ENCODE results near the gene IFT25. TPM values are rescaled to one million over a fixed set of nuclear protein-coding genes. Genes with fewer than 3 reads are reported as not detected.
"Not testable (repeated sequence)": the region's sequence is repeated elsewhere in the genome, so short reads cannot be mapped to it uniquely, and the experiment has no call there.

IFT25 gene
- total and polyA plus RNA-seq, 8 donors: 22.3 to 65.4 (median 51.9) TPM

GRCh38 chr1:53979712-53980450 lies 34.4 kb upstream of the IFT25 start:
- Histone ChIP-seq H3K9me3 (no peaks in the 10 kb centered on the region), H3K4me3 (no peak overlapping the region), H3K36me3 (no peaks in the 10 kb centered on the region), H3K4me1 (peaks cover 0 to 13% of the 10 kb centered on the region in 2 donors), H3K27me3 (no peaks in the 10 kb centered on the region), H3K27ac (no peak overlapping the region)
- intact Hi-C loops (cut with DNase I): no loop called here
- TF ChIP-seq, protein P1, sequence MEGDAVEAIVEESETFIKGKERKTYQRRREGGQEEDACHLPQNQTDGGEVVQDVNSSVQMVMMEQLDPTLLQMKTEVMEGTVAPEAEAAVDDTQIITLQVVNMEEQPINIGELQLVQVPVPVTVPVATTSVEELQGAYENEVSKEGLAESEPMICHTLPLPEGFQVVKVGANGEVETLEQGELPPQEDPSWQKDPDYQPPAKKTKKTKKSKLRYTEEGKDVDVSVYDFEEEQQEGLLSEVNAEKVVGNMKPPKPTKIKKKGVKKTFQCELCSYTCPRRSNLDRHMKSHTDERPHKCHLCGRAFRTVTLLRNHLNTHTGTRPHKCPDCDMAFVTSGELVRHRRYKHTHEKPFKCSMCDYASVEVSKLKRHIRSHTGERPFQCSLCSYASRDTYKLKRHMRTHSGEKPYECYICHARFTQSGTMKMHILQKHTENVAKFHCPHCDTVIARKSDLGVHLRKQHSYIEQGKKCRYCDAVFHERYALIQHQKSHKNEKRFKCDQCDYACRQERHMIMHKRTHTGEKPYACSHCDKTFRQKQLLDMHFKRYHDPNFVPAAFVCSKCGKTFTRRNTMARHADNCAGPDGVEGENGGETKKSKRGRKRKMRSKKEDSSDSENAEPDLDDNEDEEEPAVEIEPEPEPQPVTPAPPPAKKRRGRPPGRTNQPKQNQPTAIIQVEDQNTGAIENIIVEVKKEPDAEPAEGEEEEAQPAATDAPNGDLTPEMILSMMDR (IDR thresholded peaks at IDR 0.05): no peak
- DNase-seq (no peak), ATAC-seq (no peak)

GRCh38 chr1:53975861-53976260 lies 30.4 kb upstream of the IFT25 start:
- Histone ChIP-seq H3K27me3 (no peaks in the 10 kb centered on the region), H3K4me3 (no peak overlapping the region), H3K36me3 (peaks cover 0 to 8% of the 10 kb centered on the region in 2 donors), H3K4me1 (no peaks in the 10 kb centered on the region), H3K27ac (no peak overlapping the region), H3K9me3 (no peaks in the 10 kb centered on the region)
- intact Hi-C loops (cut with DNase I): no loop called here
- no peak for DNase-seq
- ATAC-seq: no peak
- TF ChIP-seq, protein P1 (IDR thresholded peaks at IDR 0.05): no peak

DNA sequence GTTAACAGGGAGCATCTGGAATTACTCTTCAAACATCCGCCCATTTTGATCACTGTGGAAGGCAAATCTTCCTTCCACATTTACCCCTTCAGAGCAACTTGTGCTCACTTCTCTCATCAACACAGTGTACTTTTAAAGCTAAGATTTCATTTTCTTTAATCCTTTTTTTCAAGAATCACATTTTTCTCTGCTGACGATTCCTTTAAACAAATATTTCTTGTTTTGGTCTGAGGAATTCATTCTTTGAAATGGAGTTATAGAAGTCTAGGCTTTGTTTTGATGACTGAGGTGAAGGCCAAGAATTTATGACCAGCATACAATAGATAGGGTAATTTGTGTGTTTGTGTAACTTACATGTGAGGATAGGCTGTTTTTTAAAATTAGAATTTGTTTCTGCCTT lies 26.2 kb upstream of the IFT25 start:
- Histone ChIP-seq H3K36me3 (peaks cover 0 to 48% of the 10 kb centered on the region in 2 donors), H3K9me3 (no peaks in the 10 kb centered on the region), H3K27ac (no peak overlapping the region), H3K4me3 (no peak overlapping the region), H3K4me1 (no peaks in the 10 kb centered on the region), H3K27me3 (no peaks in the 10 kb centered on the region)
- no peak for DNase-seq
- TF ChIP-seq, protein P1 (IDR thresholded peaks at IDR 0.05): no peak
- ATAC-seq: no peak
- intact Hi-C loops (cut with DNase I): no loop called here

GRCh38 chr1:53969323-53969722 lies 23.8 kb upstream of the IFT25 start:
- H3K9me3 ChIP-seq; DNase-seq; intact Hi-C loops (cut with DNase I); H3K4me3 ChIP-seq; H3K4me1 ChIP-seq; H3K27ac ChIP-seq; H3K27me3 ChIP-seq; ATAC-seq: not testable (repeated sequence)
- peaks cover 0 to 68% of the 10 kb centered on the region in 2 donors for H3K36me3 ChIP-seq

DNA sequence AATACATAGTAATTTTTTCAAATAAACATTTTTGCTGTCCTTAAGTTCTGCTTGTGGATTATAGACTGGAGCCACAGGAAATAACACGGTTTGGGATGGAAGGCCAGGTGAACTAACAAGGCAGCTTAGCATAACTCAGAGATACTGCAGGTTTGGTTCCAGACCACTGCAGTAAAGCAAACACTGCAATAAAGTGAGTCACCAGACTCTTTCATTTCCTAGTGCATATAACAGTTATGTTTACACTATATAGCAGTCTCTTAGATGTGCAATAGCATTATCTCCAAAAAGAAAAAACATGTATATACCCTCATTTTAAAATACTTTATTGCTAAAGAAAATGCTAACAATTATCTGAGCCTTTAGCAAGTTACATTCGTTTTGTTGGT lies 22.6 kb upstream of the IFT25 start:
- Histone ChIP-seq H3K36me3 (peaks cover 0 to 78% of the 10 kb centered on the region in 2 donors), H3K27ac (no peak overlapping the region)

More for the DNA sequence above, 22.6 kb upstream of the IFT25 start:
- Histone ChIP-seq H3K4me3 (no peak overlapping the region), H3K9me3 (no peaks in the 10 kb centered on the region), H3K27me3 (no peaks in the 10 kb centered on the region), H3K4me1 (no peaks in the 10 kb centered on the region)
- ATAC-seq: peak; percentile 27
- DNase-seq: no peak
- TF ChIP-seq, protein P1 (IDR thresholded peaks at IDR 0.05): no peak
- intact Hi-C loops (cut with DNase I): no loop called here

Measured in left lung (tissue), 10 donors.